HuH-7 (cell line): ENCODE measurements around the gene TMED8.

ENCODE experiments used
- DNase-seq: peaks from one replicate; pipeline ENCODE4 v3.0.0; 2011; ENCODE audit warnings: low spot score

Gene TMED8

DNA sequence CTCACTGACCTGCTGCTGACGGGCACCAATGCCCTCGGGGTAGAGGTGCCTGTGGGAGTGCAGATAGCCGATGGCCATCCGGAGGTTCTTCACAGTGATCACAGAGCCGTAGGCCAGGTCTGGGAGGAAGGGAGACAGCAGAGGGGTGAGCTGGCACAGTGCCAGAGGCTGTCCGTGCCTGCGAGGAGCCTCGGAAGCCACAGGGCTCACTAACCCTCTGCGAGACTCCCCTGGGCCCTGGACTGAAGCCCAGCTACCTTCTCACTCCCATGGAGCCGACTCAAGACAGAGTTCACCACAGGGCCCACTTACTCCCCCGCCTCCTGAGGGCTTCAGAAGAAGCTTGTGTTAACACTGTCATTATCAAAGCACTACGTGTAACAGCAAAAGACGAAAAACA, 80.7 kb downstream of the TMED8 start:
- DNase-seq = no peak

DNA sequence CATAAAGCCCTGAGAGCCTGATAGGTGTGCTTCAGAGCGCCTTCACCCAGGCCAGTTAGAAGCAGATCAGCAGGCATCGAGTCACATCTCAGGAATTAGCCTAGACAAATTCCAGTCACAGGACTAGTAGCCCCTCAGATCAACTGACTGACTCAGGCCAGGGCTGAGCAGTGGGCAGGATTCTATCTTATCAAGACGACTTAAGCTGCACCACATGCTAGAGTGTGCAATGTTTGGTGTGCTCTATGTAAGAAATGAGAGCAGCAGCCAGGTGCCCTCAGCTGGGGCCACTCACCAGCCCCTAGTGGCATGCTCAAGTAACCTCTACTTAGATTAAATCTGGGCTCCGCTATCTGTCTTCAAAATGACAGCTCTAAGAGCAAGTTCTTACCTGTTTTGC, 86.2 kb downstream of the TMED8 start:
- no peak for DNase-seq

- no peak for DNase-seq
These were observed 90.3 kb downstream of the TMED8 start for GRCh38 chr14:77286576-77286975.
